Fibroblast of mammary gland (primary cell): ENCODE data around the gene DDX46.

Experiments
- DNase-seq: peaks from one replicate; pipeline ENCODE4 v3.0.0-alpha.2; 2010; ENCODE audit warnings: low read depth
- H3K4me3 ChIP-seq: 2 replicates; pipeline ENCODE4 v1.5.1; 2011; ENCODE audit warnings: low read depth, mild to moderate bottlenecking, low read length, moderate library complexity; ENCODE audit not compliant: control insufficient read depth
- CTCF ChIP-seq: conservative IDR thresholded peaks from 2 replicates; pipeline ENCODE4 v1.5.1; 2011; ENCODE audit warnings: low read depth, low read length, inconsistent platforms; ENCODE audit not compliant: control insufficient read depth, insufficient read depth

DDX46 gene

GRCh38 chr5:134794819-134795218 is 36.2 kb downstream of the DDX46 start:
- no peak for TF ChIP-seq CTCF
- H3K4me3 ChIP-seq, result no peak overlapping the region
- DNase-seq, result no peak

- no peak for TF ChIP-seq CTCF
- no peak for DNase-seq
- no peak overlapping the region for H3K4me3 ChIP-seq
Observed at GRCh38 chr5:134798468-134798867, 39.9 kb downstream of the DDX46 start.

- no peak for DNase-seq
- no peak overlapping the region for H3K4me3 ChIP-seq
- no peak for TF ChIP-seq CTCF
Observed at GRCh38 chr5:134803821-134804220, 45.2 kb downstream of the DDX46 start.

- TF ChIP-seq CTCF, result no peak
- H3K4me3 ChIP-seq, result no peak overlapping the region
- DNase-seq, result no peak
Observed at GRCh38 chr5:134813407-134813806, 54.8 kb downstream of the DDX46 start.

- TF ChIP-seq CTCF, result no peak
- H3K4me3 ChIP-seq, result no peak overlapping the region
- no peak for DNase-seq
Observed at GRCh38 chr5:134813827-134814226, 55.2 kb downstream of the DDX46 start.

- H3K4me3 ChIP-seq, result no peak overlapping the region
- no peak for DNase-seq
- TF ChIP-seq CTCF, result no peak
Observed at GRCh38 chr5:134817006-134817405, 58.4 kb downstream of the DDX46 start.

GRCh38 chr5:134818776-134819175 is 60.2 kb downstream of the DDX46 start:
- TF ChIP-seq CTCF, result no peak
- no peak for DNase-seq

More at GRCh38 chr5:134818776-134819175, 60.2 kb downstream of the DDX46 start:
- no peak overlapping the region for H3K4me3 ChIP-seq
